Astrocyte (in vitro differentiated cells and primary cell): ENCODE data around the gene CNKSR3.

Experiments used
- CTCF ChIP-seq: IDR thresholded peaks from 2 replicates; pipeline ENCODE4 v1.5.1; 2011; ENCODE audit warnings: low read depth, mild to moderate bottlenecking, inconsistent platforms, low read length, moderate library complexity; ENCODE audit not compliant: insufficient read depth
- EZH2 ChIP-seq: IDR thresholded peaks from 2 replicates; pipeline ENCODE4 v1.6.1; 2012; ENCODE audit warnings: mild to moderate bottlenecking, low read length, inconsistent platforms; ENCODE audit not compliant: insufficient read depth

GRCh38 chr6:154504102-154504501 lies 6.4 kb downstream of the CNKSR3 start:
- TF ChIP-seq EZH2 (no peak), CTCF (no peak)
